ENCODE measurements around the gene MUSTN1. TPM values are rescaled to one million over a fixed set of nuclear protein-coding genes. Genes with fewer than 3 reads are reported as not detected.

The MUSTN1 gene
- total and polyA plus RNA-seq, 4 donors: 0.65 to 189 (median 9.3) TPM

DNA sequence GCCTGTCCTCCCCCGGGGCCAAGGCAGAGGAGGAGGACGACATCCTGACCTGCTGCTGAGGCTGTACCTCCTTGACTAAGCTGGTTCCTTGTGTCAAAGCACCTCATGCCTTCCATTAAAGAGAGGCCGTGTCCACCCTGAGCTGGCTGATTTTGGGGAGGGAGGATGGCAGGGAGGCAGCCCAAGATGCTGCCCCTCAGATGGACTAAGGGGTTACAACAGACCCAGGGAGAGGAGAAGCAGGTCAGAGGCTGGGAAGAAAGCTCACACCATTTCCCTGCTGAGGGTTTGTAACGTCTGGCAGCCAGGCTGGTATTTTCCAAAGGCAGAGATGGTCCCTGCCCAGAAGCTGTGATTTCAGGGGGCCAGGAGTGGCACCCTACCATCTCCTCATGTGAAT lies 42.9 kb downstream of the MUSTN1 start:
- Histone ChIP-seq H3K27ac (ENCODE audit: low read depth, low read length) (no peak overlapping the region), H3K27me3 (ENCODE audit: control insufficient read depth, insufficient read depth, low read length) (no peaks in the 10 kb centered on the region), H3K9me3 (ENCODE audit: control insufficient read depth, insufficient read depth, low read length) (no peaks in the 10 kb centered on the region), H3K36me3 (ENCODE audit: control insufficient read depth, insufficient read depth, low read length) (no peaks in the 10 kb centered on the region), H3K4me1 (ENCODE audit: control insufficient read depth, insufficient read depth, low read length) (peaks cover 7% of the 10 kb centered on the region), H3K4me3 (ENCODE audit: low read depth, low read length) (no peak overlapping the region)
- 87% methylated on average over 3 of the region's 4 CpGs for WGBS (ENCODE audit: insufficient coverage)
- DNase-seq (ENCODE audit: low read depth in 4 of 6, low spot score in 6 of 6): no peak

- DNase-seq (ENCODE audit: low read depth in 4 of 6, low spot score in 6 of 6): no peak
- Histone ChIP-seq H3K9me3 (ENCODE audit: control insufficient read depth, insufficient read depth, low read length) (no peaks in the 10 kb centered on the region), H3K27me3 (ENCODE audit: control insufficient read depth, insufficient read depth, low read length) (no peaks in the 10 kb centered on the region), H3K4me3 (ENCODE audit: low read depth, low read length) (no peak overlapping the region), H3K4me1 (ENCODE audit: control insufficient read depth, insufficient read depth, low read length) (peaks cover 7% of the 10 kb centered on the region), H3K27ac (ENCODE audit: low read depth, low read length) (no peak overlapping the region), H3K36me3 (ENCODE audit: control insufficient read depth, insufficient read depth, low read length) (no peaks in the 10 kb centered on the region)
- WGBS (ENCODE audit: insufficient coverage): 54% methylated on average over 12 of the region's 12 CpGs
Measured at GRCh38 chr3:52791366-52791765, 43.5 kb downstream of the MUSTN1 start.

DNA sequence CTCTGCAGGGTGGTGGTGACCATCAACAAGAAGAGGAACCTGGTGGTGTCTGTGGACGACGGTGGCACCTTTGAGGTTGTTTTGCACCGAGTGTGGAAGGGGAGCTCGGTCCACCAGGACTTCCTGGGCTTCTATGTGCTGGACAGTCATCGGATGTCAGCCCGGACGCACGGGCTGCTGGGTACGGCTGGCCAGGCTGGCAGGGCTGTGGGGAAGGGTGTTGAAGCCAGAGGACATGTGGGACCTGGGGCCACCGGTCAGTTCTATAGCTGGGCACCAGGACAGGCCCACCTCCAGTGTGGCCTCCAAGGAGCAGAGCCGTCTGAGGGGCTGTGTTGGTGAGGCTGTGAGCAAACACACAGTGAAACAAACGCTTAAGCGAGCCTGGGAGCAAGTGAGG lies 44.1 kb downstream of the MUSTN1 start:
- no peak overlapping the region for H3K4me3 ChIP-seq (ENCODE audit: low read depth, low read length)
- no peak for DNase-seq (ENCODE audit: low read depth in 4 of 6, low spot score in 6 of 6)
- H3K9me3 ChIP-seq (ENCODE audit: control insufficient read depth, insufficient read depth, low read length): no peaks in the 10 kb centered on the region
- no peaks in the 10 kb centered on the region for H3K27me3 ChIP-seq (ENCODE audit: control insufficient read depth, insufficient read depth, low read length)
- no peaks in the 10 kb centered on the region for H3K36me3 ChIP-seq (ENCODE audit: control insufficient read depth, insufficient read depth, low read length)
- peaks cover 7% of the 10 kb centered on the region for H3K4me1 ChIP-seq (ENCODE audit: control insufficient read depth, insufficient read depth, low read length)
- WGBS (ENCODE audit: insufficient coverage): 93% methylated on average over 13 of the region's 13 CpGs
- no peak overlapping the region for H3K27ac ChIP-seq (ENCODE audit: low read depth, low read length)

DNA sequence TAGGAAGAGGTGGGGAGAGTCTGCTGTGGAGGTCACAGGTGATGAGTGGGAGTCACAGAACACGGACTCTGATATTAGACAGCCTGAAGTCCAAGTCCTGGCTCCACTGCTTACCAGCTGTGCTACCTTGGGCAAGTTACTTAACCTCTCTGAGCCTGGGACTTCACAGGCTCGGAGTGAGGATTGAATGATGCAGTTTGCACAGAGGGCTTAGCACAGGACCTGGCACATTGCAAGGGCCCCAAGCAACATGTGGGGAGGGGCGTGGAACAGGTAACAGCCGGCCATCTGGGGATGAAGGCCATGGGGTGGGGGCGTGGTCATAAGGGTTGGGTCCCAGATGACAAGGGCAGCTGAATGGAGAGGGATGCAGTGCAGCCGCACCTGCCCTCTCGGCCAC lies 44.5 kb downstream of the MUSTN1 start:
- no peaks in the 10 kb centered on the region for H3K9me3 ChIP-seq (ENCODE audit: control insufficient read depth, insufficient read depth, low read length)

DNA sequence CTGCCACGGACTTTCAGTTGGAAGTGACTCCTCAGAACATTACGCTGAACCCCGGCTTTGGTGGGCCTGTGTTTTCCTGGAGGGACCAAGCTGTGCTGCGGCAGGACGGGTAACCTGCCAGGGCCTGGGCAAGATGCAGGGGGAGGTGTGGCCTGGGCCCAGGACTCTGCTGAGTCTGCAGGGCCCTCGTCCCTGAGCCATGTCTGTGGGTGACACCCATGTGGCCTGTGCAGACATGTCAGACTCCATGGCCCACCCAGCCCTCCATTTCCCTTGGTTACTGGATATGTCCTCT lies 45.1 kb downstream of the MUSTN1 start:
- WGBS (ENCODE audit: insufficient coverage): 85% methylated on average over 6 of the region's 6 CpGs
- DNase-seq (ENCODE audit: low read depth in 4 of 6, low spot score in 6 of 6): no peak
- H3K27me3 ChIP-seq (ENCODE audit: control insufficient read depth, insufficient read depth, low read length): no peaks in the 10 kb centered on the region
- no peak overlapping the region for H3K27ac ChIP-seq (ENCODE audit: low read depth, low read length)
- H3K36me3 ChIP-seq (ENCODE audit: control insufficient read depth, insufficient read depth, low read length): no peaks in the 10 kb centered on the region
- H3K9me3 ChIP-seq (ENCODE audit: control insufficient read depth, insufficient read depth, low read length): no peaks in the 10 kb centered on the region
- H3K4me3 ChIP-seq (ENCODE audit: low read depth, low read length): no peak overlapping the region
- peaks cover 7% of the 10 kb centered on the region for H3K4me1 ChIP-seq (ENCODE audit: control insufficient read depth, insufficient read depth, low read length)

More for the DNA sequence above, 44.5 kb downstream of the MUSTN1 start:
- 84% methylated on average over 7 of the region's 7 CpGs for WGBS (ENCODE audit: insufficient coverage)
- H3K27me3 ChIP-seq (ENCODE audit: control insufficient read depth, insufficient read depth, low read length): no peaks in the 10 kb centered on the region
- H3K27ac ChIP-seq (ENCODE audit: low read depth, low read length): no peak overlapping the region
- no peak overlapping the region for H3K4me3 ChIP-seq (ENCODE audit: low read depth, low read length)
- H3K36me3 ChIP-seq (ENCODE audit: control insufficient read depth, insufficient read depth, low read length): no peaks in the 10 kb centered on the region
- H3K4me1 ChIP-seq (ENCODE audit: control insufficient read depth, insufficient read depth, low read length): peaks cover 7% of the 10 kb centered on the region
- no peak for DNase-seq (ENCODE audit: low read depth in 4 of 6, low spot score in 6 of 6)

DNA sequence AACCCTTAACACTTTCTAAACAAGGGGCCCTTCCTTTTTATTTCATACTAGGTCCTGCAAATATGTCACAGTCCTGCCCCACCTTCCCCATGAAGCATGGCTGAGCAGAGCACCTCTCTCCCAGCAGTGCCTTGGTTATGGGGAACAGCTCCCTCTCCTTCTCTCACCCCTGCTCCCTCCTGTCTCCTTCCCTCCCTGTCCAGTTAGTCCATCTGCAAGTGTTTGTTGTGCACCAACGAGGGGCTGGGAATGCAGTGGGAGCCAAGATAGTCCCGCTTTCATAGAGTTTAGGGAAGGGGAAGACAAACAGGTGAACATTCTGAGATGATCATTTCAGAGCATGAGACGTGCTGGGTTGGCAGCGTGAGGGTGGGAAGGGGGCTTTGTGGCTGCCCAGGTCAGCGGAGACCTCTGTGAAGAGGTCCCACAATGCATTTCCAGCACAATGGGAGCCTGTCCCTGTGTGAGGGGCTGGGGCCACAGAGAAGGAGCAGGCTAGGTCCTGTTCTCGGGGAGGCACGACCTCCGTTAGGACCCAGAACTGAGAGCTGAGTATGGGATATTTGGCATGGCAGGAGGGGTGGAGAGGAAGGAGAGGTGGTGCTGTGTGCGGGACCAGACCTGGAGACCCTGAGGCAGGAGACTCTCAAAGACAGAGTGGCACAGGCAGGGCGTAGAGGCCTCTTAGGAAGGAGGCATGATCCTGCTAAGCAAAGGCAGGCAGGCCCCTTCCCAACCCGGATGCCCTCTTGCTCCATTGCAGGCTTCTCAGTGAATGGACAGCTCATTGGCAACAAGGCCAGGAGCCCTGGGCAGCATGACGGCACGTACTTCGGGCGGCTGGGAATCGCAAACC lies 45.7 kb downstream of the MUSTN1 start:
- H3K36me3 ChIP-seq (ENCODE audit: control insufficient read depth, insufficient read depth, low read length): no peaks in the 10 kb centered on the region
- DNase-seq (ENCODE audit: low read depth in 4 of 6, low spot score in 6 of 6): no peak
- peaks cover 7% of the 10 kb centered on the region for H3K4me1 ChIP-seq (ENCODE audit: control insufficient read depth, insufficient read depth, low read length)
- no peaks in the 10 kb centered on the region for H3K27me3 ChIP-seq (ENCODE audit: control insufficient read depth, insufficient read depth, low read length)
- H3K4me3 ChIP-seq (ENCODE audit: low read depth, low read length): no peak overlapping the region
- WGBS (ENCODE audit: insufficient coverage): 82% methylated on average over 16 of the region's 16 CpGs
- H3K27ac ChIP-seq (ENCODE audit: low read depth, low read length): no peak overlapping the region
- no peaks in the 10 kb centered on the region for H3K9me3 ChIP-seq (ENCODE audit: control insufficient read depth, insufficient read depth, low read length)

DNA sequence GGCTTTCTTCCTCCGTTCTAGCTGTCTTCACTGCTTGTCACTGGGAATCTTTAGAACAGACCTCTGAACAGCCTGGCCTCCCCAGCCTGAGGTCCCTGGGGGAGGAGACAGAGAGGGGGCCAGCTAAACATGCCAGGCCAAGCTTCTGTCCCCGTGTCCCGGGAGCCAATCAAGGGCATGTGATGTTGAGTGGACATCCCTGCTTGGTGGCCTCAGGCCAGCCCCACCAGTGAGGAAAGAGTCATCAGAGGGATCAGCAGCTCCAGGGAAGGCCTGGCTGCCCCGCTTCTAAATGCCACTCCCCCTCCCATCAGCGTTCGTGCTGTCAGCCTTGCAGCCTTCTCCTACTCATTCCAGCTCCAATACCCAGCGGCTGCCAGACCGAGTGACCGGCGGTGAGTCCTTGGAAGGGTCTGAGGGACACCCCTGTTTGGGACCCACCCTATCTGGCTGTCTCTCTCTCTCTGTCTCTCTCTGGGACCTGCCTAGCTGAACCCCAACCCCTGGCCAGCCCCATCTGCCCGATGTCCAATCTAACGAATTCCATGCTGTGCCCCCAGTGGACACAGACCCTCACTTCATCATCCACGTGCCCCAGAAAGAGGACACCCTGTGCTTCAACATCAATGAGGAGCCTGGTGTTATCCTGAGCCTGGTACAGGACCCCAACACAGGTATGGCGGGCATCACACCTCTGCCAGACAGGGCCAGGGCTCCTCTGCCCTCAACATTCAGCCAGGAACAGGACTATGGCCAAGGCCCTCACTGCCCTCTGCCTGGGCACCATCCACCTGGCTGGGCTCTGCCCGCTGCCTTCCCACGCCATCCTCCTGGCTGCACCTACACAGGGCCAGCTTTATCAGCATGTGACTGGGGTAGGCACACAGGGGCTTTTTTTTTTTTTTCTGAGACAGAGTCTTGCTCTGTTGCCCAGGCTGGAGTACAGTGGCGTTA lies 46.9 kb downstream of the MUSTN1 start:
- H3K9me3 ChIP-seq (ENCODE audit: control insufficient read depth, insufficient read depth, low read length): no peaks in the 10 kb centered on the region
- 72% methylated on average over 15 of the region's 17 CpGs for WGBS (ENCODE audit: insufficient coverage)
- H3K36me3 ChIP-seq (ENCODE audit: control insufficient read depth, insufficient read depth, low read length): no peaks in the 10 kb centered on the region

DNA sequence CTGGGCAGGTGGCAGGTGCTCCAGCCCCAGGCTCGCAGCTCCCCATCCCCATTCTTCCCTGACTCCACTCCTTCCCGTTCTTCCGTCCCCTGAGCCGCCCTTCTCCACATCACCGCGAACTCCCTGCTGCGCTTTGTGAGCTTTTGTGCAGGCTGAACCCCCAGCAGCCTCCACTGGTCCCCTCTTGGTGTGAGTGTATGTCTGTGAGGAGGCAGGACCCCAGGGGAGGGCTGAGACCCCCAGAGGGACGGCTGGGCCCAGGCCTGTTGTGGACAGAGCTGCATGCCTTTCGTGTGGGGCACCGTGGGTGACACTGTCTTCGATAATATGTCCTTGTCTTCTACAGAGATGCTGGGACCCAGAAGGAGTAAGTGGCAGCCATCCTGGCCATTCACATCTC lies 47.6 kb downstream of the MUSTN1 start:
- no peak for DNase-seq (ENCODE audit: low read depth in 4 of 6, low spot score in 6 of 6)
- WGBS (ENCODE audit: insufficient coverage): 79% methylated on average over 5 of the region's 11 CpGs
- Histone ChIP-seq H3K27me3 (ENCODE audit: control insufficient read depth, insufficient read depth, low read length) (no peaks in the 10 kb centered on the region), H3K27ac (ENCODE audit: low read depth, low read length) (no peak overlapping the region), H3K4me3 (ENCODE audit: low read depth, low read length) (no peak overlapping the region), H3K9me3 (ENCODE audit: control insufficient read depth, insufficient read depth, low read length) (no peaks in the 10 kb centered on the region), H3K4me1 (ENCODE audit: control insufficient read depth, insufficient read depth, low read length) (no peaks in the 10 kb centered on the region), H3K36me3 (ENCODE audit: control insufficient read depth, insufficient read depth, low read length) (no peaks in the 10 kb centered on the region)

More for the DNA sequence above, 46.9 kb downstream of the MUSTN1 start:
- Histone ChIP-seq H3K4me3 (ENCODE audit: low read depth, low read length) (no peak overlapping the region), H3K4me1 (ENCODE audit: control insufficient read depth, insufficient read depth, low read length) (no peaks in the 10 kb centered on the region), H3K27ac (ENCODE audit: low read depth, low read length) (no peak overlapping the region), H3K27me3 (ENCODE audit: control insufficient read depth, insufficient read depth, low read length) (no peaks in the 10 kb centered on the region)
- no peak for DNase-seq (ENCODE audit: low read depth in 4 of 6, low spot score in 6 of 6)

GRCh38 chr3:52786330-52787215 lies 48.2 kb downstream of the MUSTN1 start:
- H3K27ac ChIP-seq (ENCODE audit: low read depth, low read length): no peak overlapping the region
- H3K9me3 ChIP-seq (ENCODE audit: control insufficient read depth, insufficient read depth, low read length): no peaks in the 10 kb centered on the region
- H3K4me1 ChIP-seq (ENCODE audit: control insufficient read depth, insufficient read depth, low read length): no peaks in the 10 kb centered on the region
- no peaks in the 10 kb centered on the region for H3K36me3 ChIP-seq (ENCODE audit: control insufficient read depth, insufficient read depth, low read length)
- DNase-seq (ENCODE audit: low read depth in 4 of 6, low spot score in 6 of 6): no peak
- no peaks in the 10 kb centered on the region for H3K27me3 ChIP-seq (ENCODE audit: control insufficient read depth, insufficient read depth, low read length)
- WGBS (ENCODE audit: insufficient coverage): 87% methylated on average over 16 of the region's 19 CpGs
- H3K4me3 ChIP-seq (ENCODE audit: low read depth, low read length): no peak overlapping the region
